HCT116 (cell line): ENCODE data around the gene TAF10.

Experiments used
- CTCF ChIP-seq, 3 experiments: fragments of 200-600 bp in 1 of 3; sonication (generic) in 1 of 3; IDR thresholded peaks in 2 of 3; conservative IDR thresholded peaks in 1 of 3; 2 replicates each; pipeline ENCODE4 v1.5.1; 2012 to 2017; ENCODE audit warnings: low read depth in 2 of 3, low read length in 2 of 3, antibody characterized with exemption in 1 of 3, borderline replicate concordance in 1 of 3, control low read depth in 1 of 3, mild to moderate bottlenecking in 1 of 3, mixed read lengths in 1 of 3, mixed run types in 1 of 3, moderate library complexity in 1 of 3; ENCODE audit not compliant: insufficient read depth in 1 of 3
- EZH2 ChIP-seq: fragments of 200-600 bp; sonication (generic); IDR thresholded peaks from 2 replicates; pipeline ENCODE4 v1.6.1; 2017; ENCODE audit warnings: antibody characterized with exemption, mixed run types
- POLR2A ChIP-seq: IDR thresholded peaks from 2 replicates; pipeline ENCODE4 v1.7.0; 2011; ENCODE audit warnings: borderline replicate concordance; ENCODE audit not compliant: insufficient read depth, insufficient read length; ENCODE audit errors: extremely low read depth
- POLR2AphosphoS5 ChIP-seq: IDR thresholded peaks from 2 replicates; pipeline ENCODE4 v1.6.1; 2011; ENCODE audit warnings: mild to moderate bottlenecking, low read depth, low read length, moderate library complexity
- YY1 ChIP-seq: IDR thresholded peaks from 2 replicates; pipeline ENCODE4 v1.6.1; 2011; ENCODE audit warnings: low read length, low read depth, moderate library complexity, mild to moderate bottlenecking; ENCODE audit not compliant: insufficient replicate concordance; ENCODE audit errors: extremely low read depth

GRCh38 chr11:6636480-6636879, 24.5 kb upstream of the TAF10 start:
- no peak for TF ChIP-seq CTCF (IDR thresholded peaks at IDR 0.05 in 2 of 3, conservative IDR thresholded peaks at IDR 0.05 in 1 of 3; ENCODE audit: borderline replicate concordance in 1 of 3, insufficient read depth in 1 of 3, low read depth in 2 of 3, low read length in 2 of 3)
- TF ChIP-seq YY1, result no peak
- TF ChIP-seq EZH2, result no peak
- no peak for TF ChIP-seq POLR2AphosphoS5
- no peak for TF ChIP-seq POLR2A
